Mesothelial cell of epicardium (in vitro differentiated cells): ENCODE results near the gene RBBP8NL. TPM values are rescaled to one million over a fixed set of nuclear protein-coding genes. Genes with fewer than 3 reads are reported as not detected.

Experiments used
- DNase-seq, 2 experiments: peaks; one replicate each; pipeline ENCODE4 v3.0.0; 2021; ENCODE audit warnings: low spot score in 2 of 2; ENCODE audit not compliant: unreplicated experiment in 2 of 2
- H3K27ac Mint-ChIP-seq: 2 replicates; pipeline ENCODE4 v1.8.0; 2021; ENCODE audit warnings: mixed read lengths
- H3K27me3 Mint-ChIP-seq: 2 replicates; pipeline ENCODE4 v1.8.0; 2021; ENCODE audit warnings: low read depth, mixed read lengths
- H3K36me3 Mint-ChIP-seq: 2 replicates; pipeline ENCODE4 v1.8.0; 2021; ENCODE audit warnings: mixed read lengths
- H3K4me1 Mint-ChIP-seq: 2 replicates; pipeline ENCODE4 v1.8.0; 2021; ENCODE audit warnings: mixed read lengths
- H3K4me3 Mint-ChIP-seq: 2 replicates; pipeline ENCODE4 v1.8.0; 2021; ENCODE audit warnings: mild to moderate bottlenecking, moderate library complexity, mixed read lengths
- H3K9me3 Mint-ChIP-seq: 2 replicates; pipeline ENCODE4 v1.8.0; 2021; ENCODE audit warnings: mixed read lengths
- CTCF ChIP-seq: fragments of 200-600 bp; sonication (generic); IDR thresholded peaks from one replicate; pipeline ENCODE4 v1.5.0; 2021; ENCODE audit warnings: antibody characterized with exemption; ENCODE audit not compliant: unreplicated experiment
- total RNA-seq: library from RNA; stranded (reverse); gene quantifications from 3 replicates; pipeline ENCODE4 v1.2.1, GENCODE V29; 2021

Gene RBBP8NL
- total RNA-seq, 1 donor from 2014 or later = 13.5 TPM

GRCh38 chr20:62416651-62417637, 10.4 kb downstream of the RBBP8NL start:
- H3K36me3 Mint-ChIP-seq = no peaks in the 10 kb centered on the region
- H3K27ac Mint-ChIP-seq = no peak overlapping the region
- H3K27me3 Mint-ChIP-seq = no peaks in the 10 kb centered on the region
- TF ChIP-seq CTCF = no peak
- H3K9me3 Mint-ChIP-seq = no peaks in the 10 kb centered on the region
- no peak overlapping the region for H3K4me3 Mint-ChIP-seq
- DNase-seq = no peak
- H3K4me1 Mint-ChIP-seq = peaks cover 6% of the 10 kb centered on the region

GRCh38 chr20:62415354-62416111, 11.8 kb downstream of the RBBP8NL start:
- H3K27me3 Mint-ChIP-seq = no peaks in the 10 kb centered on the region
- H3K4me3 Mint-ChIP-seq = no peak overlapping the region
- H3K36me3 Mint-ChIP-seq = no peaks in the 10 kb centered on the region
- peaks cover 3% of the 10 kb centered on the region for H3K4me1 Mint-ChIP-seq
- no peak overlapping the region for H3K27ac Mint-ChIP-seq
- no peak for TF ChIP-seq CTCF
- no peak for DNase-seq
- no peaks in the 10 kb centered on the region for H3K9me3 Mint-ChIP-seq

GRCh38 chr20:62413896-62414481, 13.3 kb downstream of the RBBP8NL start:
- no peak overlapping the region for H3K27ac Mint-ChIP-seq
- DNase-seq = no peak
- no peak for TF ChIP-seq CTCF
- no peaks in the 10 kb centered on the region for H3K36me3 Mint-ChIP-seq
- no peak overlapping the region for H3K4me3 Mint-ChIP-seq
- no peaks in the 10 kb centered on the region for H3K27me3 Mint-ChIP-seq
- peaks cover 12% of the 10 kb centered on the region for H3K4me1 Mint-ChIP-seq
- no peaks in the 10 kb centered on the region for H3K9me3 Mint-ChIP-seq

GRCh38 chr20:62413025-62413570, 14.2 kb downstream of the RBBP8NL start:
- Mint-ChIP-seq H3K4me3 (no peak overlapping the region), H3K27ac (no peak overlapping the region), H3K27me3 (no peaks in the 10 kb centered on the region), H3K4me1 (peaks cover 12% of the 10 kb centered on the region), H3K36me3 (no peaks in the 10 kb centered on the region), H3K9me3 (no peaks in the 10 kb centered on the region)
- no peak for DNase-seq
- no peak for TF ChIP-seq CTCF

GRCh38 chr20:62412194-62413024, 14.9 kb downstream of the RBBP8NL start:
- no peaks in the 10 kb centered on the region for H3K36me3 Mint-ChIP-seq
- H3K27ac Mint-ChIP-seq = no peak overlapping the region
- H3K4me3 Mint-ChIP-seq = no peak overlapping the region
- no peak for TF ChIP-seq CTCF
- no peaks in the 10 kb centered on the region for H3K27me3 Mint-ChIP-seq
- no peaks in the 10 kb centered on the region for H3K9me3 Mint-ChIP-seq
- H3K4me1 Mint-ChIP-seq = peaks cover 12% of the 10 kb centered on the region
- no peak for DNase-seq
